Measurements from ENCODE around the gene FBXO3. TPM values are rescaled to one million over a fixed set of nuclear protein-coding genes. Genes with fewer than 3 reads are reported as not detected.
"Not testable (repeated sequence)": the region's sequence is repeated elsewhere in the genome, so short reads cannot be mapped to it uniquely, and the experiment has no call there.

Gene FBXO3
- total and polyA plus RNA-seq, 2 of the 13 experiments (the other 11 are each of a cell fraction or from before 2014, with no cell fraction given) = 20.4 to 27.6 TPM

GRCh38 chr11:33822981-33823380 is 48.7 kb upstream of the FBXO3 start:
- H3K9me3 ChIP-seq (ENCODE audit: low read length); in situ Hi-C loops (cut with HindIII; ENCODE audit: extremely low pct_ligation_motif_present, low pct_unique_long_range_greater_than_20kb); ATAC-seq; H2AFZ ChIP-seq (ENCODE audit: low read length); H3K4me1 ChIP-seq (ENCODE audit: insufficient read depth, low read length); H3K4me2 ChIP-seq (ENCODE audit: low read depth, low read length); H3K4me3 ChIP-seq (replicated peaks in 1 of 3; ENCODE audit: insufficient read depth in 1 of 3, low read depth in 2 of 3, low read length in 3 of 3); H3K27ac ChIP-seq (ENCODE audit: extremely low read length, insufficient read depth, low read length); DNase-seq (ENCODE audit: low spot score); intact Hi-C loops (cut with micrococcal nuclease; ENCODE audit: unreplicated experiment); H3K36me3 ChIP-seq (replicated peaks in 1 of 2; ENCODE audit: control insufficient read depth in 1 of 2, insufficient read depth in 2 of 2, low read length in 2 of 2); CTCF ChIA-PET (ENCODE audit: low intra/inter-chr PET ratio, low total read pairs); H3K9ac ChIP-seq (ENCODE audit: insufficient read depth, low read depth, low read length); FAIRE-seq; POLR2A ChIA-PET; H3K79me2 ChIP-seq (ENCODE audit: insufficient read depth, low read length); H4K20me1 ChIP-seq (ENCODE audit: insufficient read depth, low read length); BruUV-seq (replicated peaks): not testable (repeated sequence)
- H3K27me3 ChIP-seq (ENCODE audit: control insufficient read depth in 1 of 2, insufficient read depth in 2 of 2, low read length in 2 of 2) = peaks cover 6 to 47% of the 10 kb centered on the region in 2 experiments
- WGBS (ENCODE audit: low lambda C conversion rate) = 33% methylated on average over 3 of the region's 3 CpGs

GRCh38 chr11:33819278-33820035 is 45.1 kb upstream of the FBXO3 start:
- H3K4me1 ChIP-seq (ENCODE audit: insufficient read depth, low read length) = no peaks in the 10 kb centered on the region
- intact Hi-C loops (cut with micrococcal nuclease; ENCODE audit: unreplicated experiment) = no loop called here
- CTCF ChIA-PET (ENCODE audit: low intra/inter-chr PET ratio, low total read pairs) = no interaction called here
- WGBS (ENCODE audit: low lambda C conversion rate) = 15% methylated on average over 16 of the region's 16 CpGs
- BruUV-seq (replicated peaks) = no TSS peak
- ATAC-seq (no peak; the same call in 2 of the 3 replicates), FAIRE-seq (no peak), DNase-seq (ENCODE audit: low spot score) (no peak)
- no peaks in the 10 kb centered on the region for H3K9me3 ChIP-seq (ENCODE audit: low read length)
- no peaks in the 10 kb centered on the region for H3K79me2 ChIP-seq (ENCODE audit: insufficient read depth, low read length)
- H3K4me3 ChIP-seq (replicated peaks in 1 of 3; ENCODE audit: insufficient read depth in 1 of 3, low read depth in 2 of 3, low read length in 3 of 3) = no peak overlapping the region
- H3K9ac ChIP-seq (ENCODE audit: insufficient read depth, low read depth, low read length) = no peak overlapping the region
- H3K4me2 ChIP-seq (ENCODE audit: low read depth, low read length) = no peak overlapping the region
- POLR2A ChIA-PET = no interaction called here
- H2AFZ ChIP-seq (ENCODE audit: low read length) = no peak overlapping the region
- peaks cover 4 to 54% of the 10 kb centered on the region in 2 experiments; a peak in 4 of 5 replicates for H3K27me3 ChIP-seq (ENCODE audit: control insufficient read depth in 1 of 2, insufficient read depth in 2 of 2, low read length in 2 of 2)
- no peaks in the 10 kb centered on the region for H3K36me3 ChIP-seq (replicated peaks in 1 of 2; ENCODE audit: control insufficient read depth in 1 of 2, insufficient read depth in 2 of 2, low read length in 2 of 2)
- in situ Hi-C loops (cut with HindIII; ENCODE audit: extremely low pct_ligation_motif_present, low pct_unique_long_range_greater_than_20kb) = no loop called here
- TF ChIP-seq HOXA9 (CRISPR knock-in tag; IDR thresholded peaks at IDR 0.05; ENCODE audit: borderline replicate concordance) (no peak), ZNF672 (CRISPR knock-in tag; IDR thresholded peaks at IDR 0.05) (no peak), KAT8 (CRISPR knock-in tag; IDR thresholded peaks at IDR 0.05) (no peak), ASH2L (IDR thresholded peaks at IDR 0.05; ENCODE audit: insufficient read length, low read depth, low read length) (no peak), JUN (CRISPR knock-in tag; IDR thresholded peaks at IDR 0.05) (no peak), DNMT1 (CRISPR knock-in tag; IDR thresholded peaks at IDR 0.05) (no peak), ZNF691 (CRISPR knock-in tag; IDR thresholded peaks at IDR 0.05; ENCODE audit: borderline replicate concordance, low read depth) (no peak)
- no peaks in the 10 kb centered on the region for H4K20me1 ChIP-seq (ENCODE audit: insufficient read depth, low read length)
- H3K27ac ChIP-seq (ENCODE audit: extremely low read length, insufficient read depth, low read length) = no peak overlapping the region

All from HepG2 (cell line).